SW 1271 (cell line): ENCODE results near the gene OR1K1.
A peak's percentile ranks its signal among the peaks of the same experiment; 100 is the strongest.
"Not testable (repeated sequence)": the region's sequence is repeated elsewhere in the genome, so short reads cannot be mapped to it uniquely, and the experiment has no call there.

Experiments used
- DNase-seq, 2 experiments: peaks; one replicate each; lab custom pipeline; 2025; lab: John Stamatoyannopoulos, UW

The OR1K1 gene

GRCh38 chr9:122800066-122801060 lies at the start of gene OR1K1:
TSS of gene OR1K1 (plus strand) at chr9:122800123. CDS start at chr9:122800123, 0 bp downstream.
- no peak for DNase-seq

DNA sequence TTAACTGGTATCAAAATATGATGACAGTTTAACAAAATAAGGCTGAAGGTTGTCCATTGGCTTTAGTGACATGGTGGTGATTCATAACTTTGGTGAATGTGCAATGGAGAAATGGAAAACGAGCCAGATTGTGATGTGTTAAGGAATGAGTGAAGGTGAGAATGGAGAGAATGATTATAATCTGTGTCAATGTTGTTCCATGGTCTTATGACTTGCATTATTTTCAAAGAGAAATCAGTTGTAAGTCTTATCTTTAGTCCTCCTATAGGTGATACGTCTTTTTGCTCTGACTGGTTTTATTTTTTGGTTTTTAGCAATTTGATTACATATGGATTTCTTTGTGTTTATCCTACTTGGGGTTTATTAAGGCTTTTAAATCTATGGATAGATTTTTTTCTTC lies 45.1 kb upstream of the OR1K1 start:
- DNase-seq: no peak

- DNase-seq: no peak
Observed at GRCh38 chr9:122767817-122768216, 32.1 kb upstream of the OR1K1 start.

GRCh38 chr9:122777052-122777451 lies 22.9 kb upstream of the OR1K1 start:
- no peak for DNase-seq

GRCh38 chr9:122777935-122778627 lies 21.8 kb upstream of the OR1K1 start:
- peak; percentile 33 to 37 for DNase-seq

GRCh38 chr9:122779181-122779580 lies 20.7 kb upstream of the OR1K1 start:
- no peak for DNase-seq

DNA sequence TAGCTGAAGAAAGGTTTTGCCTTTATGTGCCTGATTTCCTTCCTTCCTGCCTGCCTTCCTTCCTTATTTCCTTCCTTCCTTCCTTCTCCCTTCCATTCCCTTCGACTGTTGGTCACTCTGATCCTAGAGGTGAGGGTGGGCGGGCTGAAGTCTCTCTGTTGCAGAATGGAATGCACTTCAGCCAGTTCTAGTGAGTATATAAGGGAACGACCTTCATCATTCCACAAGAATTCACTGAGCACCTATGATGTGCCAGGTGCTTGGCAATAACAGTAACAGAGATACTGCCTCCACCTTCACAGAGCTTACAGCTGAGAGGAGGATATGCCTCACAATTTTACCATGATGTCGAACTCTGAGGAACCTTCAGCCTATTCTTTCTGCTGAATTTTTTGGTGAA lies 19.9 kb upstream of the OR1K1 start:
- no peak for DNase-seq

GRCh38 chr9:122781671-122782070 lies 18.3 kb upstream of the OR1K1 start:
- no peak for DNase-seq

DNA sequence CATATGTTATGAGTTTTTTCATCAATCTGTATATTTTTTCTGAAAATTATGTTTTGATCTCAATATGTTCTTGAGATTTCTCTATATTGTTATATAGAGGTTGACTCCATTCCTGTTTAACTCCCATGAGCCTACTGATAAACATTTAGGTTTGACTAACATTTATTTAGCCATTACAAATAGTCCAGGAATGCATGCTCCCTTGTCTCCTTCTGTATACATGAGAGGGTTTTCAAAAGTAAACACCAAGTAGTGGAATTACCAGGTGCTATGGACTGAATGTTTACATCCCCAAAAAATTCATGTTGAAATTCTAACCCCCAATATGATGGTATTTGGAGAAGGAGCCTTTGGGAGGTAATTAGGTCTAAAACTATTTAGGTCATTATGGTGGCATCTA lies 14.7 kb upstream of the OR1K1 start:
- no peak for DNase-seq

GRCh38 chr9:122786338-122786737 lies 13.6 kb upstream of the OR1K1 start:
- no peak for DNase-seq

DNA sequence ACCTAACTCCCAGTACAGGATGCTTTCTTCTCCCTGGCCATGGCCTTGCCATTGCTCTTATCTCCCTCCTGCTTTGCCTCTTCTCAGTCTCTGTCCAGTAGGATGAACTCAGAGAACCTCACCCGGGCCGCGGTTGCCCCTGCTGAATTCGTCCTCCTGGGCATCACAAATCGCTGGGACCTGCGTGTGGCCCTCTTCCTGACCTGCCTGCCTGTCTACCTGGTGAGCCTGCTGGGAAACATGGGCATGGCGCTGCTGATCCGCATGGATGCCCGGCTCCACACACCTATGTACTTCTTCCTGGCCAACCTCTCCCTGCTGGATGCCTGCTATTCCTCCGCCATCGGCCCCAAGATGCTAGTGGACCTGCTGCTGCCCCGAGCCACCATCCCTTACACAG lies 11.1 kb upstream of the OR1K1 start, which contains the start of gene OR5C1:
OR5C1 (plus strand) TSS at position 103 of the 400 bp plus-strand sequence; CDS start at position 103, 0 bp downstream.
- DNase-seq: no peak

DNA sequence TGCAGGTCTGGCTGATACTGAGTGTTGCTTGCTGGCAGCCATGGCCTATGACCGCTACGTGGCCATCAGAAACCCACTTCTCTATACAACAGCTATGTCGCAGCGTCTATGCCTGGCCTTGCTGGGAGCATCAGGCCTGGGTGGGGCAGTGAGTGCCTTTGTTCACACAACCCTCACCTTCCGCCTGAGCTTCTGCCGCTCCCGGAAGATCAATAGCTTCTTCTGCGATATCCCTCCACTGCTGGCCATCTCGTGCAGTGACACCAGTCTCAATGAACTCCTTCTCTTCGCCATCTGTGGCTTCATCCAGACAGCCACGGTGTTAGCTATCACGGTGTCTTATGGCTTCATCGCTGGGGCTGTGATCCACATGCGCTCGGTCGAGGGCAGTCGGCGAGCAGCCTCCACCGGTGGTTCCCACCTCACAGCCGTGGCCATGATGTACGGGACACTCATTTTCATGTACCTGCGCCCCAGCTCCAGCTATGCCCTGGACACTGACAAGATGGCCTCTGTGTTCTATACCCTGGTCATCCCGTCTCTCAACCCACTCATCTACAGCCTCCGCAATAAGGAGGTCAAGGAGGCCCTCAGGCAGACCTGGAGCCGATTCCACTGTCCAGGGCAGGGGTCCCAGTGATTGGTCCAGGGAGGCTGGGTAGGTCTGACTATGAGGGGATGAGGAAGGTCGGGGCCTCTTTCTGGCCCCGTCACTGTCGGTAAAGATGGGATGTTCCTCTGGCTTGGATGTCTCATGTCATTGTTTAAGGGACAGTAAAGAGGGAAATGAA lies 10.5 kb upstream of the OR1K1 start:
- no peak for DNase-seq

DNA sequence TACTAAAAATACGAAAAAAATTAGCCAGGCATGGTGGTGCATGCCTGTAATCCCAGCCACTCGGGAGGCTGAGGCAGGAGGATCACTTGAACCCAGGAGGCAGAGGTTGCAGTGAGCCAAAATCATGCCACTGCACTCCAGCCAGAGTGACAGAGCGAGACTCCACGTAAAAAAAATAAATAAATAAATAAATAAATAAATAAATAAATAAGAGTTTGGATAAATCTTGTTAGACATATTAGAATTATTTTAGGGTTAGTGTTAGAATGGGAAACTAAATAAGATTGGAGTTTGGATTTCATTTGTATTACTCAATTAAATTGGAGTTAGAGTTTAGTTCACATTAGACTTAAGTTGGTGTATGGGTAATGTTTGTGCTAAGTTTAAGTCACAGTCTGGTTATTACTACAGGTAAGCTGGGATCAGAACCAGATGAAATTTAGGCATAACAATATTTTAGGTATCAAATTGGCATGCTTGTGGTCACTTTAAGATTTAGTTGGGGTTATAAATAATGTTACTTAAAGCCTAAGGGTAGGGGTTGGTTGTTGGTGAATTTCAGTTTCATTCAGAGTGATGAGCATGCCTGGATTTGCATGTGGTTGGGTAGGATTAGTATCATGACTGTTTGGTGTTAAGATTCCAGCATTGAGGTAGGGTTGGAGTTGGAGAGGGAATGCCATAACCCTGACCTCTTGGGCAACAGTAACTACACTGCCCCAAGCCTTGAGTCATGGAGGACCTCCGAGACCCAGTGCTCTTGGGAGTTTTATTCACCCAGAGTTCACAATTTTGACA lies 7.9 kb upstream of the OR1K1 start:
- no peak for DNase-seq

- no peak for DNase-seq
Observed at GRCh38 chr9:122797316-122798063, 2.4 kb upstream of the OR1K1 start.

- DNase-seq: no peak
Observed at GRCh38 chr9:122806661-122807060, 6.7 kb downstream of the OR1K1 start.

GRCh38 chr9:122807271-122807900 lies 7.5 kb downstream of the OR1K1 start:
- DNase-seq: no peak

GRCh38 chr9:122808141-122808540 lies 8.2 kb downstream of the OR1K1 start:
- DNase-seq: no peak

GRCh38 chr9:122809261-122809660 lies 9.3 kb downstream of the OR1K1 start:
- not testable (repeated sequence) for DNase-seq

GRCh38 chr9:122810306-122810946 lies 10.5 kb downstream of the OR1K1 start:
- peak; percentile 25 to 73 for DNase-seq

DNA sequence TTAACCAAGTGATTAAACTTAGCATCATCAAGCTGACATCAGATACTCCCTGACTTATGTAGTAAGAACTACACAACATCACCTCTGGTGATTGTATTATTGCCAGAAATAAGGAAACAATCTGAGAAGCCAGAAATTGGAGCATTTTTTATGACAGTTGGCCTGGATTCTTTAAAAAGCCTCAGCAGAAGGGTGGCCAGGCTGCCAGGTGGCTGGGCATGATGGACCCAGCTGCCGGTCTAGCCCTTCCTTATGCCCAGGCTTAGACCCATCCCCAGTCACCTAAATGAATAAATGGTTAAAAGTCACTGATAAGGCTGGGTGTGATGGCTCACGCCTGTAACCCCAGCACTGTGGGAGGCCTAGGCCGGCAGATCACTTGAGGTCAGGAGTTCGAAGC lies 12.8 kb downstream of the OR1K1 start:
- DNase-seq: no peak
